Measurements from ENCODE around the gene CFAP70.

CFAP70 gene

DNA sequence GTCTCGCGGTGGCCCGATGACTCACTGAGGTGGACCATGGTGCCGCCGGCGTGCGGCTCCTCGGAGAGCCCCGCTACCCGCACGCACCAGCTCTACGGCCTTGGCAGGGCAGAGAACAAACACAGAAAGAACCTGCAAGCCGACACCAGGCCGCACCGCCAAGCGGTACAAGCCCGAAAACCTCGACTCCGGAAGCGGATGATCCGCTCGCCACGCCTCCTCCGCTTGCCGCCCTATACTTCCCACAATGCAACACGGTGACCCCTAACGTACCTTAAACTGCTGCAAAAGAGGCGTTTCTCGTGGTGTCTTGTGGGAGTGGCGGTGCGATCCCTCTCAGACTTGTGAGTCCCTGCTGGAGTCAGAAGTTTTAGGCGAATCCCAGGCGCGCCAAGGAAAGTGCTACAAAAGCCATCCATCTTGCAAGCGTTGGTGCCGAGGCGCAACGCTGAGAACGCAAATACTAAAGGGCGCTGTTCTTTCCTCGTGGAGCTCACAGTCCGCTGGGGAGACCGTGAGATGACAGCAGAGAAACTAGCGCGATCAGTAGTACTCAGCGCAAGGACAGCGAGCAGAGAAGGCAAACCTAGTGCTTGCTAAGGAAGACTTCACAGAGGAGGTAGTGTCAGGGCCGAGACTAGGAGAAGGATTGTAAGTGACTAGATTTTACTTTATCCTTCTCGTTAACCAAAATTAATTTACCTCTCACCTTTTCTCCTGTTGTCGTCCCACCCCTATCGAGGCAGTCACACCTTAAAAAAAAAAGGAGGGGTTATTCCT lies 106.0 kb downstream of the CFAP70 start, which contains the start of gene MRPS16:
TSS of gene MRPS16 (minus strand) at position 200 of the 780 bp plus-strand sequence. CDS start at position 38, 162 bp downstream.
- H3K4me1 Mint-ChIP-seq (ENCODE audit: low read depth), result peaks cover 21% of the 10 kb centered on the region
- no peaks in the 10 kb centered on the region for H3K27me3 Mint-ChIP-seq (ENCODE audit: low read depth)
- peaks cover 24% of the 10 kb centered on the region for H3K36me3 Mint-ChIP-seq (ENCODE audit: low read depth)
- H3K27ac Mint-ChIP-seq, result peak within 1 kb of the TSS; percentile 96
- peak within 1 kb of the TSS; percentile 97 for H3K4me3 Mint-ChIP-seq
- no peaks in the 10 kb centered on the region for H3K9me3 Mint-ChIP-seq

DNA sequence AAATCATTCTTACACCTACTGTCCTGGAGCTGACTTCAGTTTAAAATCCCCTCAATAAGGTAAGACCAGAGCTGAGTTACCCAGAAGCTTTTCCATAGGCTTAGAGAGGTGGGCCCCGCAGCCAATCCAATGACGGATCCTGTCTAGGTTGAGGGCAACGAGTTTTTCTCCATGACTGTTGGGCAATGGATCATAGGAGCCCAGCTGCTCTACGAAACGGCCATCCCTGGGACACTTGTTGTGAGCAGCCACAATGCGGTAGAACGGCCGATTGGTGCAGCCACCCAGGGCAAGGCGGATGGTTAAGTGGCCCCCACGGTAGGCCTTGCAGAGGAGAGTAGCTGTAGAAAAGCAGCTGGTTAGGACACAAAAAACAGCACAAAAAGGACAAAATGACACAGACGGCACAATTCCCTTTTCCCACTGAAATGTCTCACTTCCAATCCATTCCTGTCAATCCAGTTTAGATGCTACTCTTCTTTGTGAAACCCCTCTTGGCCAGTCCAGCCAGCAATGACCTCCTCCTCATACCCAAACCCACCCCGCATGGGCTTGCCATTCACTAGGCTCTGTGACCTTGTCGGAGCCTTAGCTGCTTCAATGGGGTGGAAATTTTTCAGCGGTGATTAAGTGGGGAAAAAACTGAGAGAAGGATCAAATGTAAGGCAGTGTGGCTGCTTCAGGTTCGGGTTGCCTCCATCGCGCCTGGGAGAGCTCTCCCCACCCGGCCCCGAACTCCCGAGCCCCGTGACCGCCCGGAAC lies 106.8 kb downstream of the CFAP70 start:
- Mint-ChIP-seq H3K36me3 (ENCODE audit: low read depth) (peaks cover 24% of the 10 kb centered on the region), H3K4me3 (peak overlapping the region; percentile 97), H3K27ac (peak overlapping the region; percentile 96), H3K4me1 (ENCODE audit: low read depth) (peaks cover 25% of the 10 kb centered on the region), H3K9me3 (no peaks in the 10 kb centered on the region), H3K27me3 (ENCODE audit: low read depth) (no peaks in the 10 kb centered on the region)

DNA sequence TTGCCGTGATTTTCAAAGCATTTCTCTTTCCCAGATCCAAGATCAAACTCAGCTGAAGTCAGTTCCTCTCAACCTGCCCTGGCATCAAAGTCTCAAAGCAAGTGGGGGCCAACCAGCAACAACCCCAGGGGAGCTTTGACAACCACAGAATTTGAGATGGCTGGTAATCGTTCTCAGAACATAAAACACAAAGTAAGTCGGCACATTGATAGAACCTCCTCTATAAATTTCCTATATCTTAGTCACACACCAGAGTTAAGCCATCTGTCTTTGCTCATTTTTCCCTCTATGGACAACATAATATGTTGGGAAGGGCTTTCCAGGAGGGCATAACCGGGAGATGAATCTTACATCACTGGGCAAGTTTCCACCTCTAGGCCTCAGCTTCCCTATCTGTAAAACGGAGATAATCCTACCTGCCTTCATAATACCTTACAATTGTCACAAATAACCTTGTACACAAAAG lies 110.4 kb downstream of the CFAP70 start:
- Mint-ChIP-seq H3K4me3 (peak overlapping the region; percentile 97), H3K4me1 (ENCODE audit: low read depth) (peaks cover 52% of the 10 kb centered on the region), H3K27me3 (ENCODE audit: low read depth) (no peaks in the 10 kb centered on the region)

DNA sequence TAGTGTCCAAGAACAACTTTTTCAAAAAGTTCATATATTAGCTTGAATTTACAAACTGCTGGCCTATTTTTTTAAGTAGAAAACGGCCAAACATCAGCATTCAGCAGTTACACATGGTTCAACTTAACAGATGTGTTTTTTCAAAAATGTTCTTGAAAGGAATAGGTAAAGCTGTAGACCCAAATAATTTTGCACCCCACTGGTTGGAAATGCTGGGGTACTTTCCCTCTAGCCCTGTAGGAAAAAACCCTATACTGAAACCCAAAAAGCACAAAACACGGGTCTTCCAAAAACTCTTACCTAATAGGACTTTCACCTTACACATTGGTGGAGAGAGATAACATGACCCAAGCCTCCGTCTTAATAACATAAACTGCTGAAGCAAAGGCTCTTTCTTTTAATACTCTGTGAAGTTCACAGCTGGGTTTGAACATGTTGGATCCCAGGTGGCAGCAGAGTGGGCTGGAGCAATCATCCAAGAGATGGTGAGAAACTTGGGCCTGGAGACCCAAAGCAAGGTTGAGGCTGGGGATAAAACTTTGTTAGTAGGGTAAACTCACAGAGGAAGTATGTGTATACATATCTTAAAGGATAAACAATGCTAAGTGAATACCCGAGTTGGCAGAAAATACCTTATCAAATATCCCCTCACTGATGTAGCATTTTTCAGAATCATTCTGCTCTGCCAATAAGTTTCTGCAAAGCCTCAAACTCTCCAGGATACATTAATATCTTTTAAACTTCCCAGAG lies 111.0 kb downstream of the CFAP70 start:
- peak overlapping the region; percentile 96 for H3K27ac Mint-ChIP-seq
- H3K4me1 Mint-ChIP-seq (ENCODE audit: low read depth), result peaks cover 50% of the 10 kb centered on the region
- H3K9me3 Mint-ChIP-seq, result no peaks in the 10 kb centered on the region
- no peaks in the 10 kb centered on the region for H3K27me3 Mint-ChIP-seq (ENCODE audit: low read depth)
- H3K4me3 Mint-ChIP-seq, result peak overlapping the region; percentile 97
- H3K36me3 Mint-ChIP-seq (ENCODE audit: low read depth), result peaks cover 52% of the 10 kb centered on the region

More for the DNA sequence above, 110.4 kb downstream of the CFAP70 start:
- H3K36me3 Mint-ChIP-seq (ENCODE audit: low read depth), result peaks cover 48% of the 10 kb centered on the region
- no peaks in the 10 kb centered on the region for H3K9me3 Mint-ChIP-seq
- peak overlapping the region; percentile 96 for H3K27ac Mint-ChIP-seq

DNA sequence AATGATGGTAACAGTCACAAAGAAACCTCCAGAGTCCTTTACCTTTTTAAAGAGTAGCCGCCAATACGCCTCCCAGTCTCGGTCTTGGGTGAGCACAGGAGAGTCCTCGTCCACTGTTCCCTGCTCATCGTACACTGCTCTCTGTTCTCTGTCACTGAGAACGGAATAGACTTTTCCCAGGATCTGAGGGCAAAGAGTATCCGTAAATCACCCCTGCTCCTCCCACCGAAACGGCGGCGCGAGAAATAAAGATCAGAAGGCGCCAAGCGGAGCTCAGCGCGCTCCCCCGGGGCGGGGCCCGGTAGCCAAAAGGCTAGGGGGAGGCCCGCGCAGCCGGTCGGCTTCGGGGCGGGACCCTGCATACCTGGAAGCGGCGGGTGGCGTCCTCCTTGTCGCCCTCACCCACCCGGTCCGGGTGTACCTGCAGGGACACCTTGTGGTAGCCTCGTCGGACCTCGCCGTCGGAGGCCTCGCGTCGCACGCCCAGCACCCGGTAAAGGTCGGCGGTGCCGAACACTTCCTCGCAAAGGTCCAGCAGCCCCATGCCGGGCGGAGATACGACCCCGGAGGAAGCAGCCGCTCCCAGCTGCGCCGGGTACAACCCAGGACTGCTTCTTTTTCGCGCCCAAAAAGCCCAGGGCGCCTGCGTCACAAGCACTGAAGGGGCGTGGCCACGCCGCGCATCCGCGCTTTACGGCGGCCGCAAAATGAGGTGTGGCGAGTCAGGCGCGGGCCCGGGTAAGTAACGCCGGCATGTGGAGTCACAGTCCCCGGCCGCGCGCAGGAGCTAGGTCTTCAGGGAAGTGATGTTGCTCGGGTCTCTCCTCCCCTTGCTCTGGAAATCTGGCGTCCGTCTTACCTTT lies 111.8 kb downstream of the CFAP70 start, which contains the start of gene DNAJC9:
TSS of gene DNAJC9 (minus strand) at position 610 of the 863 bp plus-strand sequence. CDS start at position 544, 66 bp downstream.
- peaks cover 56% of the 10 kb centered on the region for H3K36me3 Mint-ChIP-seq (ENCODE audit: low read depth)

DNA sequence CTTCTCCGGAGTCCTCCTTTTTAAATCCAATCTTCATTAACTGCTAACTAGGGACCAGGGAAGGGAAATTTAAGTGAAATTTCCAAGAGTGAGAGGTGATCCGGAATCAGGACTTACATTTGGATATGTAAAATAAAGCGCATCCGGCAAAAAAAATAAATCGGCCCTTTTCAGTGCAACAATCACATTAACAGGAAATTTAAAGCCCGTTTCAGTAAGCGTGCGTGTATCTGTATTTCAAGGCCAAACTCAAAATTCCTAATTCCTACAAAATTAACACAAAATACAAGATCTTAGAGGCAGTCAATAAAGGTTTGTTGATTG lies 112.4 kb downstream of the CFAP70 start:
- Mint-ChIP-seq H3K4me1 (ENCODE audit: low read depth) (peaks cover 46% of the 10 kb centered on the region), H3K4me3 (peak overlapping the region; percentile 97), H3K27ac (peak overlapping the region; percentile 96), H3K36me3 (ENCODE audit: low read depth) (peaks cover 58% of the 10 kb centered on the region), H3K9me3 (no peaks in the 10 kb centered on the region), H3K27me3 (ENCODE audit: low read depth) (no peaks in the 10 kb centered on the region)

More for the DNA sequence above, 111.8 kb downstream of the CFAP70 start, which contains the start of gene DNAJC9:
- Mint-ChIP-seq H3K27me3 (ENCODE audit: low read depth) (no peaks in the 10 kb centered on the region), H3K4me3 (peak within 1 kb of the TSS; percentile 97), H3K9me3 (no peaks in the 10 kb centered on the region), H3K4me1 (ENCODE audit: low read depth) (peaks cover 50% of the 10 kb centered on the region), H3K27ac (peak within 1 kb of the TSS; percentile 96)

DNA sequence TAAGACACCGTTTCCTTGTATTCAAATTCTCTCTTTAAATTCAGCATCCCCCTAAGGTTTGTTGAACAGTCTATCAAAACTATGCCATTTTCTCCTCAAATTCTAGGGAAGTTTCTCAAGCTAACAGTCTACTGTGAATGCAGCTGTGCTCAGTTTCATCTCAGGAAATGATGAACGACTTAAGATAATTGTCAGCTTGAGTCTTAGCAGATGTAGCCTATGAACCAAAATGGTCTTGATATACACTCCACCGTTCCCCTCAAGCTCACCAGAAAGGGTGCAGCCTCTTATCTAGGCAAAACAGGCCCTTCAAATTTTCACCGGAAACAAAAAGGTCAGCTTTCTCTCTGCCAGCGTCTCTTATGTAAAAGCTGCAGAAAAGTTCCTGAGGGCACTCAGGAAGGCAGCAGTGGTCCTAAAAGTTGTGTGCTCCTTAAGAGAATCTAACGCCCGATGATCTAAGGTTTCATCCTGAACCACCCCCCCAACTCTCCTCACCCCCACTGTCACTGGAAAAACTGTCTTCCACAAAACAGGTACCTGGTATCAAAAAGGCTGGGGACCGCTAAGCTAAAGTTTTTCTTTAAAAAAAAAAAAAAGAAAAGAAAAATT lies 113.7 kb downstream of the CFAP70 start:
- Mint-ChIP-seq H3K27ac (peak overlapping the region; percentile 59), H3K27me3 (ENCODE audit: low read depth) (no peaks in the 10 kb centered on the region), H3K4me3 (peak overlapping the region; percentile 97), H3K36me3 (ENCODE audit: low read depth) (peaks cover 54% of the 10 kb centered on the region), H3K9me3 (no peaks in the 10 kb centered on the region), H3K4me1 (ENCODE audit: low read depth) (peaks cover 45% of the 10 kb centered on the region)

DNA sequence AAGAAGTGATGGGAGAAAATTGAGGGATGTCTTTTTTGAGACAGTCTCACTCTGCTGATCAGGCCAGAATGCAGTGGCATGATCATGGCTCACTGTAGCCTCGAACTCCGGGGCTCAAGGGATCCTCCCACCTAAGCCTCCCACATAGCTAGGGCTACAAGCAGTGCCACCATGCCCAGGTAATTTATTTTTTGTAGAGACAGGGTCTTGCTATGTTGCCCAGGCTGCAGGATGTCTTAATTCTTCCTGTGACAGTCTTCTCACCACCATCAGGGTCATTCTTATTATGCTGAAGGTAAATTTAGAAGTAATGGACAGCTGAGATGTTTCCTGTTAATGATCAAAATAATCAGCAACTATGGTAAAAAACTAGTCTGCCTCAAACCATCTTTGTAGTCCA lies 118.8 kb downstream of the CFAP70 start:
- H3K9me3 Mint-ChIP-seq, result no peaks in the 10 kb centered on the region
- peaks cover 36% of the 10 kb centered on the region for H3K36me3 Mint-ChIP-seq (ENCODE audit: low read depth)
- no peaks in the 10 kb centered on the region for H3K27me3 Mint-ChIP-seq (ENCODE audit: low read depth)
- H3K4me3 Mint-ChIP-seq, result no peak overlapping the region
- H3K27ac Mint-ChIP-seq, result no peak overlapping the region
- peaks cover 21% of the 10 kb centered on the region for H3K4me1 Mint-ChIP-seq (ENCODE audit: low read depth)

DNA sequence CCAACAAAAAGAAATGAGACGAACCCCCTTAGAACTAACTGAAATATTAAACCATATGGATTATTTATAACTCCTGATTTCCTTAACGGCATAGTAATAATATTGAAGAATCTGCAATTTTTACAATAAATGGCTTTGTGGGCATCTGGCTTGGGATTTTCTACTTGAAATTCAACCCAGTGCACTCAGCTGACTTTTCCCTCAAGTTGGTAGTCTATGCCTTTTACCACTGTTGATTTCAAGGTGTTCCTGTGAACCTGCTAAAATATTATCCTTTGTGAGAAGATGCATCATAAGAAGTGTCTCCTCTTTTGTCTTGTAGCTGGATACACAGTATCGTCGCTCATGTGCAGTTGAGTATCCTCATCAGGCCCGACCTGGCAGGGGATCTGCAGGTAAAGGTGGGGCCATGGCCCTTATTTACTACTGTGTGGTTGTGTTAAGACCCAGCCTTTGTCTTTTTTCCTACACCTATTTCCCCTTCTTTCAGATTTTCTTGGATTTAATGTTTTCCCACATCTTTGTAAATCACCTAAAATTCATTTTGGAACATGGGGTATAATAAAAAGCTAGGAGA lies 119.6 kb downstream of the CFAP70 start:
- Mint-ChIP-seq H3K4me1 (ENCODE audit: low read depth) (peaks cover 13% of the 10 kb centered on the region), H3K27me3 (ENCODE audit: low read depth) (no peaks in the 10 kb centered on the region), H3K9me3 (no peaks in the 10 kb centered on the region), H3K27ac (no peak overlapping the region), H3K4me3 (no peak overlapping the region), H3K36me3 (ENCODE audit: low read depth) (peaks cover 33% of the 10 kb centered on the region)

DNA sequence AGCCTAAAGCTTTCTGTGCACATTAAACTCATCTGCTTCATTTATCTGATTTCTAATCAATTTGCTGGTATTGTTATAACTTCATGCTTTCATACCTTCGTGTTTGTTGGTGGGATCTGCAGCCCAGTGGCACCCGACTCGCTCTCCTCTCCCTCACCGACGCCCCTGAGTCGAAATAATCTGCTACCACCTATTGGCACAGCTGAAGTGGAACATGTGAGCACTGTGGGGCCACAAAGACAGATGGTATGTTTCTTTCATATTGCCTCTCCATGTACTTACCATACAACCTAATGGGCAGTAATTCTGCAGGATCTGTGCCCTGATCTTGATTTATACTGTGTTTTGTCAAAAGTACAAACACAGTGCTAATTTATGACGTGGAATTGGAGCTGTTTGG lies 124.0 kb downstream of the CFAP70 start:
- Mint-ChIP-seq H3K27ac (no peak overlapping the region), H3K4me1 (ENCODE audit: low read depth) (no peaks in the 10 kb centered on the region), H3K9me3 (no peaks in the 10 kb centered on the region), H3K27me3 (ENCODE audit: low read depth) (no peaks in the 10 kb centered on the region), H3K4me3 (no peak overlapping the region), H3K36me3 (ENCODE audit: low read depth) (peaks cover 13% of the 10 kb centered on the region)

DNA sequence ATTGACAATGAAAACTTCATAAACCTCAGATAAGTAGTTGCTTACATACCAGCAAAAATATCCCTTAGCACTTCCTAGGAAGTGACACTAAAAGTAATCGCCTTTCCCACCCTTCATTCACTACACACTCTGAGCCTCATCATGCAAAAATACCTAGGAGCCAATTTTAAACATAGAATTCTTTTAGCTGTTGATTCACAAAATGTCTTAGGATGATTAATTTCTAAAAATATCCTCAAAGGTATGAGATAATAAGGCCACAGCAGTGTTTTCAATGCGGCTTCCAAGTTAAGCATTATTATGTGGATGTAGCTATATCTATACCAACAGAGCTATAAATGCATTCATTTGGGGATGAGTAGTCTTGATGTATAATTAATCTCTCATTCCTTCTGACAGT lies 124.8 kb downstream of the CFAP70 start:
- Mint-ChIP-seq H3K36me3 (ENCODE audit: low read depth) (peaks cover 15% of the 10 kb centered on the region), H3K4me1 (ENCODE audit: low read depth) (no peaks in the 10 kb centered on the region), H3K27me3 (ENCODE audit: low read depth) (no peaks in the 10 kb centered on the region), H3K9me3 (no peaks in the 10 kb centered on the region), H3K27ac (no peak overlapping the region), H3K4me3 (no peak overlapping the region)

DNA sequence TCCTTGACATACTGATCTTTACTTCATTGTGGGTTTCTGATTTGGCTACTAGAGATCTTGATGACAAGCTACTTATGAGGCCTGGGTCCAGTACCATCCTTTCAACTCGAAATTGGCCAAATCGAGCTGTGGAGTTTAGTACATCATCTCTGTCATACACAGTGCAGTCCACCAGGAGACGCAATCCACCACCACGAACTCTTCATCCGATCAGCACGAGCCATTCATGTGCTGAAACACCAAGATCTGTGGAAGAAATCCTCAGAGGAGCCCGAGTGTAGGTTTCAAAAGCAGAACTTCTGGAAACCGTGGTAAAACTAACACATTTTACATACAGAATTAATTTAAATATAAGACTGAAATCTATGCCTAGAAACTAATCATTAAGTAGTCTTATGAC lies 125.8 kb downstream of the CFAP70 start:
- Mint-ChIP-seq H3K4me1 (ENCODE audit: low read depth) (no peaks in the 10 kb centered on the region), H3K27ac (no peak overlapping the region), H3K9me3 (no peaks in the 10 kb centered on the region), H3K27me3 (ENCODE audit: low read depth) (no peaks in the 10 kb centered on the region), H3K36me3 (ENCODE audit: low read depth) (peaks cover 13% of the 10 kb centered on the region), H3K4me3 (no peak overlapping the region)

DNA sequence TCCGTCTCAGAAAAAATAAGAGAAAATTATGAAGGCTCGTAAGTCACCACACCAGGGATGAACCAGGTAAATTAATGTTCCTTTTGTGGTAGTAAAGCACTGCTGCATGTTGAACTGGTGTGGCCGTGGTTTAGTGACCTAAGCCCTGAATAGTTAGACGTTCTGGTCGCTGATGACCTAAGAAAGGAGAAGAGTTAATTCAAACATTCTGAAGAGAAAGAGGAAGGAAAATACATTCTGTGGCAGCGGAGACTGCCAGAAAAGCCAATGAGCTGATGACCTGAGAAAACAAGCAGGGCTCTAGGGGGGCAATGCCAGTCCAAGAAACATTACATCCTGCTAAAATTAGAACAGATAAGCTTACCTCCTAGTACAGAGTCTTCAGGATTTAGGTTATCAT lies 129.1 kb downstream of the CFAP70 start:
- Mint-ChIP-seq H3K9me3 (no peaks in the 10 kb centered on the region), H3K4me1 (ENCODE audit: low read depth) (no peaks in the 10 kb centered on the region), H3K27ac (no peak overlapping the region), H3K4me3 (no peak overlapping the region), H3K27me3 (ENCODE audit: low read depth) (no peaks in the 10 kb centered on the region), H3K36me3 (ENCODE audit: low read depth) (peaks cover 10% of the 10 kb centered on the region)
